Spinal cord (tissue), 10 donors: Measurements from ENCODE around the gene PPM1L. TPM values are rescaled to one million over a fixed set of nuclear protein-coding genes. Genes with fewer than 3 reads are reported as not detected.
"Not testable (repeated sequence)": the region's sequence is repeated elsewhere in the genome, so short reads cannot be mapped to it uniquely, and the experiment has no call there.

Source experiments
- DNase-seq, 6 donors: peaks; one replicate each; pipeline versions ENCODE4 v3.0.0 to v3.0.0-alpha.2; 2013 to 2015; ENCODE audit warnings: low spot score in 6 of 6, low read depth in 4 of 6
- H3K27ac ChIP-seq: one replicate; pipeline ENCODE4 v1.5.1; 2013; ENCODE audit warnings: low read depth, low read length, control low read depth
- H3K27me3 ChIP-seq: one replicate; pipeline ENCODE4 v1.6.1; 2013; ENCODE audit warnings: low read length; ENCODE audit not compliant: control insufficient read depth, insufficient read depth
- H3K36me3 ChIP-seq: one replicate; pipeline ENCODE4 v1.6.1; 2013; ENCODE audit warnings: low read length; ENCODE audit not compliant: control insufficient read depth, insufficient read depth
- H3K4me1 ChIP-seq: one replicate; pipeline ENCODE4 v1.6.1; 2013; ENCODE audit warnings: low read length; ENCODE audit not compliant: control insufficient read depth, insufficient read depth
- H3K4me3 ChIP-seq: one replicate; pipeline ENCODE4 v1.5.1; 2013; ENCODE audit warnings: low read depth, low read length, control low read depth
- H3K9me3 ChIP-seq: one replicate; pipeline ENCODE4 v1.6.1; 2013; ENCODE audit warnings: low read length; ENCODE audit not compliant: control insufficient read depth, insufficient read depth
- WGBS: methylation state at CpG from one replicate; pipeline ENCODE4 v1.1.5; 2013; ENCODE audit warnings: missing lambda C conversion rate; ENCODE audit not compliant: insufficient coverage; 5-methylcytosine and 5-hydroxymethylcytosine counted together
- polyA plus RNA-seq, 2 donors: library from polyadenylated mRNA; unstranded; fragments of 120-200 nt; gene quantifications; one replicate each; pipeline ENCODE4 v1.2.1, GENCODE V29; 2013; ENCODE audit not compliant: insufficient read length in 2 of 2
- total RNA-seq, 2 donors: library from RNA; depleted of rRNA in 1 of 2; stranded (reverse); fragments of 120-200 nt in 1 of 2; fragments of >200 nt in 1 of 2; gene quantifications; one replicate each; pipeline versions ENCODE4 v1.2.3 to v1.2.4, GENCODE V29; 2013 to 2014
- donor health status: healthy.

Gene PPM1L
- total and polyA plus RNA-seq, 4 donors, result 15.4 to 47.9 (median 24.5) TPM

GRCh38 chr3:160980740-160981139 lies 224.7 kb downstream of the PPM1L start:
- no peak for DNase-seq
- Histone ChIP-seq H3K4me1 (no peaks in the 10 kb centered on the region), H3K27ac (no peak overlapping the region), H3K27me3 (no peaks in the 10 kb centered on the region), H3K9me3 (no peaks in the 10 kb centered on the region), H3K4me3 (no peak overlapping the region), H3K36me3 (no peaks in the 10 kb centered on the region)
- WGBS, result 83% methylated on average over 1 of the region's 2 CpGs

- no peaks in the 10 kb centered on the region for H3K9me3 ChIP-seq
- no peak overlapping the region for H3K27ac ChIP-seq
- H3K27me3 ChIP-seq, result no peaks in the 10 kb centered on the region
- H3K4me3 ChIP-seq, result no peak overlapping the region
- H3K4me1 ChIP-seq, result no peaks in the 10 kb centered on the region
- 100% methylated on average over 1 of the region's 3 CpGs for WGBS
- no peaks in the 10 kb centered on the region for H3K36me3 ChIP-seq
- no peak for DNase-seq
These were observed 225.3 kb downstream of the PPM1L start for GRCh38 chr3:160981217-160981938.

- Histone ChIP-seq H3K4me3 (no peak overlapping the region), H3K27me3 (no peaks in the 10 kb centered on the region), H3K36me3 (no peaks in the 10 kb centered on the region), H3K4me1 (no peaks in the 10 kb centered on the region), H3K9me3 (no peaks in the 10 kb centered on the region), H3K27ac (no peak overlapping the region)
- no CpG with 5 or more reads among the region's 1 CpG for WGBS
- no peak for DNase-seq
These were observed 226.5 kb downstream of the PPM1L start for GRCh38 chr3:160982491-160982890.

- not testable (repeated sequence) for H3K36me3 ChIP-seq, H3K9me3 ChIP-seq, H3K4me1 ChIP-seq, DNase-seq, H3K27ac ChIP-seq, H3K4me3 ChIP-seq, H3K27me3 ChIP-seq
- 75% methylated on average over 4 of the region's 6 CpGs for WGBS
These were observed 227.9 kb downstream of the PPM1L start for GRCh38 chr3:160983900-160984299.

GRCh38 chr3:160986069-160986468 lies 230.0 kb downstream of the PPM1L start:
- peak in 2 of 6 donors; percentile 17 to 50 for DNase-seq
- WGBS, result no CpG with 5 or more reads among the region's 2 CpGs
- H3K9me3 ChIP-seq, result no peaks in the 10 kb centered on the region

GRCh38 chr3:160987982-160988964 lies 232.2 kb downstream of the PPM1L start:
- H3K4me3 ChIP-seq, result no peak overlapping the region
- no peak overlapping the region for H3K27ac ChIP-seq
- DNase-seq, result peak in 1 of 6 donors; percentile 44

More at GRCh38 chr3:160986069-160986468, 230.0 kb downstream of the PPM1L start:
- no peaks in the 10 kb centered on the region for H3K27me3 ChIP-seq
- H3K27ac ChIP-seq, result no peak overlapping the region
- H3K4me1 ChIP-seq, result no peaks in the 10 kb centered on the region
- no peak overlapping the region for H3K4me3 ChIP-seq
- no peaks in the 10 kb centered on the region for H3K36me3 ChIP-seq

GRCh38 chr3:160990446-160990845 lies 234.4 kb downstream of the PPM1L start:
- H3K9me3 ChIP-seq, result no peaks in the 10 kb centered on the region
- WGBS, result no CpG with 5 or more reads among the region's 2 CpGs
- DNase-seq, result no peak
- H3K27ac ChIP-seq, result no peak overlapping the region
- no peaks in the 10 kb centered on the region for H3K27me3 ChIP-seq
- no peaks in the 10 kb centered on the region for H3K4me1 ChIP-seq
- H3K36me3 ChIP-seq, result no peaks in the 10 kb centered on the region
- H3K4me3 ChIP-seq, result no peak overlapping the region

More at GRCh38 chr3:160987982-160988964, 232.2 kb downstream of the PPM1L start:
- 74% methylated on average over 2 of the region's 4 CpGs for WGBS
- H3K36me3 ChIP-seq, result no peaks in the 10 kb centered on the region
- H3K4me1 ChIP-seq, result no peaks in the 10 kb centered on the region
- H3K9me3 ChIP-seq, result no peaks in the 10 kb centered on the region
- no peaks in the 10 kb centered on the region for H3K27me3 ChIP-seq

GRCh38 chr3:160992712-160993111 lies 236.7 kb downstream of the PPM1L start:
- DNase-seq, result no peak
- WGBS, result no CpG with 5 or more reads among the region's 3 CpGs
- no peaks in the 10 kb centered on the region for H3K9me3 ChIP-seq
- no peaks in the 10 kb centered on the region for H3K36me3 ChIP-seq
- no peaks in the 10 kb centered on the region for H3K27me3 ChIP-seq
- no peaks in the 10 kb centered on the region for H3K4me1 ChIP-seq
- no peak overlapping the region for H3K4me3 ChIP-seq
- no peak overlapping the region for H3K27ac ChIP-seq

- no peaks in the 10 kb centered on the region for H3K9me3 ChIP-seq
- DNase-seq, result no peak
- H3K4me3 ChIP-seq, result no peak overlapping the region
- no peak overlapping the region for H3K27ac ChIP-seq
- H3K4me1 ChIP-seq, result no peaks in the 10 kb centered on the region
- H3K27me3 ChIP-seq, result no peaks in the 10 kb centered on the region
- H3K36me3 ChIP-seq, result no peaks in the 10 kb centered on the region
These were observed 240.8 kb downstream of the PPM1L start for GRCh38 chr3:160996811-160997210.
